Measurements from ENCODE around the gene KCNMB4.

DNA sequence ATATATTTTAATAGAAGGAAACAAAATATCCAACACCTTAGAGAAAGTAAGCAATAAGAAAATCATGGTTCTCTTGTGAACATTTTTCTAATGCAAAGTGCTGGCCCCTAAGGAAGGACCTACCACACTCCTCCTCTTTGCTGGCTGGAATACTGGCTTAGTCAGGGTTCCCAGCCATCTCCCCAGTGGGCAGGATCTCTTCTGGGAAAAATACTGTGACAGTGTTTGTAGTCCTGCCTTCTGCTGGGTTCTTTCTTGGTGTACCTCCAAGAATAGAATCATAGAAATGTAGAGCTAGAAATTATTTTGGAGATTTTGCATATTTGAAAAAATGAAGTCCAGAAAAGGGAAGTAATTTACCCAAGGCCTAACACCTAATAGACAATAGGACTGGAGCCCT, 31.9 kb downstream of the KCNMB4 start:
- TF ChIP-seq EP300 (IDR thresholded peaks at IDR 0.05): no peak
- TF ChIP-seq, protein P1, sequence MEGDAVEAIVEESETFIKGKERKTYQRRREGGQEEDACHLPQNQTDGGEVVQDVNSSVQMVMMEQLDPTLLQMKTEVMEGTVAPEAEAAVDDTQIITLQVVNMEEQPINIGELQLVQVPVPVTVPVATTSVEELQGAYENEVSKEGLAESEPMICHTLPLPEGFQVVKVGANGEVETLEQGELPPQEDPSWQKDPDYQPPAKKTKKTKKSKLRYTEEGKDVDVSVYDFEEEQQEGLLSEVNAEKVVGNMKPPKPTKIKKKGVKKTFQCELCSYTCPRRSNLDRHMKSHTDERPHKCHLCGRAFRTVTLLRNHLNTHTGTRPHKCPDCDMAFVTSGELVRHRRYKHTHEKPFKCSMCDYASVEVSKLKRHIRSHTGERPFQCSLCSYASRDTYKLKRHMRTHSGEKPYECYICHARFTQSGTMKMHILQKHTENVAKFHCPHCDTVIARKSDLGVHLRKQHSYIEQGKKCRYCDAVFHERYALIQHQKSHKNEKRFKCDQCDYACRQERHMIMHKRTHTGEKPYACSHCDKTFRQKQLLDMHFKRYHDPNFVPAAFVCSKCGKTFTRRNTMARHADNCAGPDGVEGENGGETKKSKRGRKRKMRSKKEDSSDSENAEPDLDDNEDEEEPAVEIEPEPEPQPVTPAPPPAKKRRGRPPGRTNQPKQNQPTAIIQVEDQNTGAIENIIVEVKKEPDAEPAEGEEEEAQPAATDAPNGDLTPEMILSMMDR (IDR thresholded peaks at IDR 0.05): no peak
